ENCODE data around the gene FAM185A. TPM values are rescaled to one million over a fixed set of nuclear protein-coding genes. Genes with fewer than 3 reads are reported as not detected.

The FAM185A gene
- total RNA-seq, 4 donors from 2014 or later, result 19.8 to 35.8 (median 31.6) TPM

DNA sequence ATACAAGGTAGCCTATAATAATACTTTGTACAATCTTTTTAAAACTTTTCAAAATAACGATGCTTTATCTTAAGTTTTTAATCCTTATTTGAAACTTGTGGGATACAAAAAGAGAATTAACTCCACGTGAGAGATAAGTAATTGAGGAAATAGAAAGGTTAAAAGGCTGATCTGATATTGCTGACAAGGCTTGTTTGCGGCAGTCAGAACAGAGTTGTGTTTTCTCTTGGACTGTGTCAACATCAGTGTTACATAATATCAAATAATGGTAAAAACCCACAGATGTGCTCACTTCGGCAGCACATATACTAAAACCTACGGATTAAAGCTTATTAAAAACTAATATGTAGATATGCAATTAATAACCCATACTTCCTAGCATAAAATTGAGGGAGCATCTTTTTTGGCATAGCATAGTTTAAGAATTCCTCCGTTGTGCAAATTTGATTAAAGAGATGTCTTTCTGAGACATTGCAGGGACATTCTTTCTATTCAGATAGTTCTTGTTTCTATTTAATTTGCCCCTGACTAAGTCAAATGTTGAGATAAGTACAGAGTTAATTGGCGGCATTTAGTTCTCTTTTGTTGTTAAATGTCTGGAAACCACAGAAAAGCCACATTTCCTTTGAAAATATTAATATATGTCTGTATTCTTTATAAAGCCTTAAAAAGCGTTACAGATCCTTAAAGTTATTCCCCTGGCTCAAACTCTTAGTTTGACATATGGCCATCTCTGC is 63.3 kb downstream of the FAM185A start:
- no peak overlapping the region for H3K4me3 ChIP-seq (replicated peaks in 1 of 3)
- TF ChIP-seq POLR2A (IDR thresholded peaks at IDR 0.05), result no peak
- TF ChIP-seq, protein P1, sequence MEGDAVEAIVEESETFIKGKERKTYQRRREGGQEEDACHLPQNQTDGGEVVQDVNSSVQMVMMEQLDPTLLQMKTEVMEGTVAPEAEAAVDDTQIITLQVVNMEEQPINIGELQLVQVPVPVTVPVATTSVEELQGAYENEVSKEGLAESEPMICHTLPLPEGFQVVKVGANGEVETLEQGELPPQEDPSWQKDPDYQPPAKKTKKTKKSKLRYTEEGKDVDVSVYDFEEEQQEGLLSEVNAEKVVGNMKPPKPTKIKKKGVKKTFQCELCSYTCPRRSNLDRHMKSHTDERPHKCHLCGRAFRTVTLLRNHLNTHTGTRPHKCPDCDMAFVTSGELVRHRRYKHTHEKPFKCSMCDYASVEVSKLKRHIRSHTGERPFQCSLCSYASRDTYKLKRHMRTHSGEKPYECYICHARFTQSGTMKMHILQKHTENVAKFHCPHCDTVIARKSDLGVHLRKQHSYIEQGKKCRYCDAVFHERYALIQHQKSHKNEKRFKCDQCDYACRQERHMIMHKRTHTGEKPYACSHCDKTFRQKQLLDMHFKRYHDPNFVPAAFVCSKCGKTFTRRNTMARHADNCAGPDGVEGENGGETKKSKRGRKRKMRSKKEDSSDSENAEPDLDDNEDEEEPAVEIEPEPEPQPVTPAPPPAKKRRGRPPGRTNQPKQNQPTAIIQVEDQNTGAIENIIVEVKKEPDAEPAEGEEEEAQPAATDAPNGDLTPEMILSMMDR (IDR thresholded peaks at IDR 0.05), result no peak
- intact Hi-C loops (cut with DNase I), result no loop called here

GRCh38 chr7:102813191-102814024 is 64.6 kb downstream of the FAM185A start:
- no peak for TF ChIP-seq POLR2A (IDR thresholded peaks at IDR 0.05)
- TF ChIP-seq, protein P1 (IDR thresholded peaks at IDR 0.05), result no peak
- H3K4me1 ChIP-seq, result no peaks in the 10 kb centered on the region
- H3K27ac ChIP-seq, result no peak overlapping the region
- H3K9me3 ChIP-seq, result no peaks in the 10 kb centered on the region
- peaks cover 0 to 3% of the 10 kb centered on the region in 2 donors for H3K36me3 ChIP-seq
- H3K27me3 ChIP-seq, result no peaks in the 10 kb centered on the region
- H3K4me3 ChIP-seq (replicated peaks in 1 of 3), result no peak overlapping the region
- DNase-seq, result no peak
- 61 to 76% methylated on average over 2 of the region's 2 CpGs for WGBS, 2 donors
- intact Hi-C loops (cut with DNase I), result no loop called here

More for the DNA sequence above, 63.3 kb downstream of the FAM185A start:
- no peaks in the 10 kb centered on the region for H3K9me3 ChIP-seq
- WGBS, 2 donors, result 70 to 72% methylated on average over 8 of the region's 8 CpGs
- peaks cover 0 to 5% of the 10 kb centered on the region in 2 donors for H3K36me3 ChIP-seq
- H3K27ac ChIP-seq, result no peak overlapping the region
- H3K4me1 ChIP-seq, result no peaks in the 10 kb centered on the region
- H3K27me3 ChIP-seq, result no peaks in the 10 kb centered on the region
- DNase-seq, result no peak

- intact Hi-C loops (cut with DNase I), result no loop called here
- H3K27ac ChIP-seq, result no peak overlapping the region
- TF ChIP-seq, protein P1 (IDR thresholded peaks at IDR 0.05), result no peak
- no peak for TF ChIP-seq POLR2A (IDR thresholded peaks at IDR 0.05)
- 90 to 94% methylated on average over 4 of the region's 4 CpGs for WGBS, 2 donors
- DNase-seq, result no peak
- H3K4me3 ChIP-seq (replicated peaks in 1 of 3), result no peak overlapping the region
- no peaks in the 10 kb centered on the region for H3K4me1 ChIP-seq
- H3K27me3 ChIP-seq, result no peaks in the 10 kb centered on the region
- H3K9me3 ChIP-seq, result no peaks in the 10 kb centered on the region
- H3K36me3 ChIP-seq, result no peaks in the 10 kb centered on the region
These were observed 65.2 kb downstream of the FAM185A start for GRCh38 chr7:102814025-102814471.

GRCh38 chr7:102817616-102818573 is 69.1 kb downstream of the FAM185A start:
- intact Hi-C loops (cut with DNase I), result no loop called here

More at GRCh38 chr7:102817616-102818573, 69.1 kb downstream of the FAM185A start:
- Histone ChIP-seq H3K36me3 (no peaks in the 10 kb centered on the region), H3K9me3 (no peaks in the 10 kb centered on the region), H3K4me3 (replicated peaks in 1 of 3) (no peak overlapping the region), H3K4me1 (no peaks in the 10 kb centered on the region), H3K27me3 (no peaks in the 10 kb centered on the region), H3K27ac (no peak overlapping the region)
- DNase-seq, result no peak
- no peak for TF ChIP-seq POLR2A (IDR thresholded peaks at IDR 0.05)
- TF ChIP-seq, protein P1 (IDR thresholded peaks at IDR 0.05), result no peak
- 89 to 90% methylated on average over 4 of the region's 4 CpGs for WGBS, 2 donors
